ENCODE data around the gene PARM1. TPM values are rescaled to one million over a fixed set of nuclear protein-coding genes. Genes with fewer than 3 reads are reported as not detected.
A peak's percentile ranks its signal among the peaks of the same experiment; 100 is the strongest.

Gene PARM1
- total RNA-seq (2014; rRNA removed; shearing (Covaris generic)) = 1.0 and 1.1 TPM in 2 replicates

GRCh38 chr4:74932832-74933561 is at the start of gene PARM1:
PARM1 (plus strand) TSS chr4:74933116; CDS start chr4:74933328, 212 bp downstream.
- peak; percentile 82 for DNase-seq (ENCODE audit: low spot score)

DNA sequence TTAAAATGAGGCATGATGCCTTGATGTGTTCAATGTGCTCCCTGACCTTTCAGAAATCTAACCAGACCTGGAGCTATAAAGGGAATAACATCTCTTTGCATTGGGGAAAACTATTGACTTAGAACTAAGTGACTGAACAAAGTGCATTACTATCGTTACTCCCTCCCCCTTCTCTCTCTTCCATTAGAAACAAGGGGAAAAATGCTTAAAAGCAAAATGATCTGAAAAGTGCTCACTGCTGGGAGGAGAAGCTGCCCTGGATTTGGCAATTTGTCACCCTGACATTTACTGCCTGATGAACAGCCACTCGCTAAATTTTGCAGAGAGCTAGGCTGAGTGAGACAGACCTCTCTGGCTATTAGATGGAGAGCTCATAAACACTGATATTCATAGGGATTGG is 48.6 kb upstream of the PARM1 start:
- DNase-seq (ENCODE audit: low spot score) = no peak

DNA sequence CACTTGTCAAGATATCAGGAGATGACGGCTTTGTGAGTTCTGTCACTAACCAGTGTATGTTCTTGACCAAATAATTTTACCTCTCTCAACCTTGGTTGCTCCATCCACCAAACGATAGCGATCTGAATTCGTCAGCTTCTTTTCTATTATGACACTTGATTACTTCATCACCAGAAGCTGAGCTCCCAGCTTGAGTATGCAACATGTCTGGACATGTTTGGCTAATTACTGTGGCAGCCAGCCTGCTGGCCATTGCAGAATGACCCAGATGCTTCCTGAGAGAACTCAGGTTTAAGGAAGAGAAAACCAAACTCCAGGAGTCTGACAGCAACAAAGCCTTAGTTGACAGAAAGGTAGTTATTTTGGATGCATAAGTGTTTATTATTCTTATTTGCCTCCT is 46.4 kb upstream of the PARM1 start:
- no peak for DNase-seq (ENCODE audit: low spot score)

GRCh38 chr4:74890341-74890740 is 42.6 kb upstream of the PARM1 start:
- no peak for DNase-seq (ENCODE audit: low spot score)

DNA sequence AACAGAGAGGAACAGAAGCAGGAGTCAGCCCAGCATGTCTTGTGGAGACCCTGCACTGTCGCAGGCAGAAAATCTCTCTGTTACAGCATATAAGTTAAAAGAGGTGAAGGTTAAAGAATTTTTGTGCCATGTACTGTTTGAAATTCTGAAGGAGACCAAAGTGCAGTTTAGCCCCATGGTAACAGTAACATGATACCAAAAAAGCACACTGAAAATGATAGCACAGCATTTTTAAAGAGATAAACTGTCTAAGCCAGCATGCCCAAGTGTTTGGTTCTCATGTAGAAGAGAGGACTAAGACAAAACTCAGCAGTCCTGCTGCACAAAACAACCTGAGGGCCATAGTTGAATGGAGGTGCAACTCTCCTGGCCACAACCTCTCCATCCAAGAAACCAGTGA is 41.9 kb upstream of the PARM1 start:
- DNase-seq (ENCODE audit: low spot score) = no peak

- no peak for DNase-seq (ENCODE audit: low spot score)
Measured at GRCh38 chr4:74893171-74893570, 39.7 kb upstream of the PARM1 start.

DNA sequence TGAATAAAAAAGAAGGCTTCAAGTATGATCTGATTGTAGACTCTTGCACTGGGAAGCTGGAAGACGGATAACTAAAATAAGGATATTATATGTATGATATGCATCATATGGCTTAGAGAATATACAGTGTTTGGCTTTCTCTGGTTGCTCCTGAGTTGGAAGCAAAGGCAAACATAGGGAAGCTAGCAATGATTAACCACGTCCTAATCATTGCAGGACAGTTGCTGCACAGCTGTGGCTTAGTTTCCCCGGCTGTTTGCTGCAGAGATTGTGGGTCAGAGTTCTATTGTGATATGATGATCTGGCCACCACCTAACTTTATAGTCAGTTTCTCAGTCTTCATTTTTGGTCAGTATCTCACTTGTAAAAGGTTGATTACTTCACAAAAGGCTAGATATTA is 36.3 kb upstream of the PARM1 start:
- peak; percentile 17 for DNase-seq (ENCODE audit: low spot score)

DNA sequence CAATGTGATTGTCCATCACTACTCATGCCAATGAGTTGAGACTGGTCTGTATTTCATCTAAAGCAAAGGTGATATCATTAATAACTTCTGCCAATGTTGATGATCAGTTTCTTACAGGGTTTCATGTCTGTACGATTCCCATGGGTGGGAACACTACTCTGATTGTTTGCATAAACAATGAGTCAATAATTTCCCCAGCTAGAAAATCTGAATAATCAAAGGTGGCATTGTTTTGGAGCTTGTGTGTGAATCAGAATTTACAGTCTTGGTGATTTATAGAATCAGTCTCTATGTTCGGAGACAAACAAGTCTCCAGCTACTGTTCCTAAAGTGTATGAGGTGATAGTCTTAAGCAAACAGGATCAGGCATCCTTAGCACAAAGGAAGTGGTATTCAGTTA is 35.5 kb upstream of the PARM1 start:
- DNase-seq (ENCODE audit: low spot score) = peak; percentile 32

DNA sequence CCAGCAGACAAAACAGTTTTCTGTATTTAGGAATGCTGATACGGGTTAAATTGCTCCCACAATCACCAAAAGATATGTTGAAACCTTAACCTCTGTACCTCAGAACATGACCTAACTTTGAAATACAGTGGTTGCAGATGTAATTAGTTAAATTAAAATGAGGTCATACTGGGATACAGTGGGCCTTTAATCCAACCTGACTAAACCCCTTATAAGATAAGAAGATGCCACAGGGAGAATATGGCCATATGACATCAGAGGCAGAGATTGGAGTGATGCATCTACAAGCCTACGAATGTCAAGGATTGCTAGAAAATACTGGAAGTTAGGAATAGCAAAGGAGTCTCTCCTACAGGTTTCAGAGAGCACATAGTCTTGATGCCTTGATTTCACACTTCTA is 32.1 kb upstream of the PARM1 start:
- no peak for DNase-seq (ENCODE audit: low spot score)

GRCh38 chr4:74904509-74905065 is 28.3 kb upstream of the PARM1 start:
- DNase-seq (ENCODE audit: low spot score) = no peak

- DNase-seq (ENCODE audit: low spot score) = no peak
Measured at GRCh38 chr4:74906771-74907170, 26.1 kb upstream of the PARM1 start.

DNA sequence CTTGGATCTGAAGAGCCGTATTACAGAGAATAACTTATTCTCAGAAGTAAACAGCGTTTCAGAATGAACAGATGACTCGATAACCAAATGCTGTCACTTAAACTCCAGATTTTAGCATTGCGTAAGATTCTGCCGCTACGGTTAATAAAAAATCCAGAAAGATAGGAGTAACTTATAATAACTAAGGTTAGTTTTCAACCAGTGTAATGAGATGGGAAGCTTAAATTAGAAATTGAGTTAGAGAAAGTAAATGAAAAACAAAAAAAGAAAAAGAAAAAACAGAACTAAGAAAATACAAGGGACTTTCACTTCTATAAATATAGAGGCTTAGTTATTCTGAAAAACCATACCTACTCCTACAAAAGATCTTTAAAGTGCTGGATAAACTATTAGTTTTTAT is 13.1 kb upstream of the PARM1 start:
- DNase-seq (ENCODE audit: low spot score) = no peak

DNA sequence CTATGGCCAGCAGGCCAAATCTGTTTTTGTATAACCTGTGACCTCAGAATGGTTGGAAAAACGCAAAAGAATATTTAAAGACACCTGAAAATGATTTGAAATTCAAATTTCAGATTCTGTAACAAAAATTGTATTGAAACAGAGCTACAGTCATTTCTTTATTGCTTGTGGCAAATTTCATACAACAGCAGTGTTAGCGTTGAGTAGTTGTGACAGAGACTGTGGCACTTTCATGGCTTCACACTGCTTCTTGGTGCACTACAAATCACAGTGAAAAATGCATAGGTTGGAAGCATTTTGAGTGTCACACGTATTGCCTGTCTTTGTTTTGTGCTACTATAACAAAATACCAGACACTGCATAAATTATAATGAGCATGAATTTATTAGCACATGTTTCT is 12.2 kb upstream of the PARM1 start:
- DNase-seq (ENCODE audit: low spot score) = no peak

- DNase-seq (ENCODE audit: low spot score) = no peak
Measured at GRCh38 chr4:74921490-74921889, 11.4 kb upstream of the PARM1 start.

DNA sequence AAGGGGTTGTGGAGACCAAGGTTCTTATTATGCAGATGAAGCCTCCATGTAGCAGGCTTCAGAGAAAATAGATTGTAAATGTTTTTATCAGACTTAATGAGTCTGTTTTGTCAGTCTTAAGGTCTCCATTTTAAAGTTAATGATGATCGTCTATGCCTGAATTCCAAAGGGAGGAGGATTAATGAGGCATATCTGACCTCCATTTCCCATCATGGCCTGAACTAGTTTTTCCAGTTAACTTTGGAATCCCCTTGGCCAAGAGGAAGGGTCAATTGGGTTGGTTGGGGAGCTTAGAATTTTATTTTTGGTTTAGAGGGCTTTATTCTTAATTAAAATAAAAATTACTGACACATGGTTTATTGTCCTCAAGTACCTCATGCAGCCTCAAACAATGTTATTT is 6.9 kb upstream of the PARM1 start:
- no peak for DNase-seq (ENCODE audit: low spot score)

- DNase-seq (ENCODE audit: low spot score) = no peak
Measured at GRCh38 chr4:74930162-74930561, 2.8 kb upstream of the PARM1 start.

GRCh38 chr4:74931376-74931775 is 1.5 kb upstream of the PARM1 start:
- no peak for DNase-seq (ENCODE audit: low spot score)

DNA sequence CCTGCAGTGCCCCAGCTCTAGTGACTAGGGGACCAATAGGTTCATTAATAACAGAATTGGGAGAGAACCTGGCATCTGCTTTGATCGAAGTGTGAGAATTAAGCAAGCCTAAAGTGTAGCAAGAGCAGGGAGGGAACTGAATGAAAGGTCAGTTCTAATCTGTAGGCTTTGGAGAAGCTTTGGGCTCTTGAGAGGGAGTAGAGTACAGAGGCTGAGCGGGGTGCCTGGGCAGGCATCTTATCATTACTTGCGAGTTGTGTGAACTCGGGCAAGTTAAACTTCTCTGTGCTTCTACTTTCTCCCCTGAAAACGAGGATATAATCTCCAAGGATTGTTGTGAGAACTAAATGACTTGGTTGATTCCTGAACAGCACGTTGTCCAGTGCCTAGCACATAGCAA is 906 bp upstream of the PARM1 start:
- DNase-seq (ENCODE audit: low spot score) = no peak

DNA sequence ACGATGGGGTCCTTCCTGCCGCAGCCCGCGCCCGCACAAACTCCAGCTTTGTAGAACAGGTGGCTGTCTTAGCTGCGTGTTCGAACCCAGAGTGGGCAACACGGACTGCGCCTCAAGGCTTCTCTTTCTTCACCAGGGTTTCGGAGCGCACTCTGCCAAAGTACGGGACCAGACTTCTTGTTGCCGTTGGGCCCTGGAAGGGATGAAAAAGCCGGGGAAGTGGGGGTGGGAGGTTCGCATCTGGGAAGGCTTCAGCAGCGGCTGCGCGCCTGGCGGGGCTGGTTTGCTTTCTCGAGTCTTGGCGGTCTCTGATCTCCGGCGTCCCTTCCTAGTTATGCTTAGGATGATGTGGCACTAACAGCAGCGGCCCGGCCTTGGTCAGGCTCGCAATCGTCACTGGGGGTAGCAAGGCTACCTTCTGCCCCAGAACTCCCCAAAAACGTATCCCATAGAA is 673 bp downstream of the PARM1 start:
- DNase-seq (ENCODE audit: low spot score) = no peak

- peak; percentile 22 for DNase-seq (ENCODE audit: low spot score)
Measured at GRCh38 chr4:74934016-74934831, 1.3 kb downstream of the PARM1 start.

GRCh38 chr4:74934888-74935287 is 2.0 kb downstream of the PARM1 start:
- DNase-seq (ENCODE audit: low spot score) = no peak

DNA sequence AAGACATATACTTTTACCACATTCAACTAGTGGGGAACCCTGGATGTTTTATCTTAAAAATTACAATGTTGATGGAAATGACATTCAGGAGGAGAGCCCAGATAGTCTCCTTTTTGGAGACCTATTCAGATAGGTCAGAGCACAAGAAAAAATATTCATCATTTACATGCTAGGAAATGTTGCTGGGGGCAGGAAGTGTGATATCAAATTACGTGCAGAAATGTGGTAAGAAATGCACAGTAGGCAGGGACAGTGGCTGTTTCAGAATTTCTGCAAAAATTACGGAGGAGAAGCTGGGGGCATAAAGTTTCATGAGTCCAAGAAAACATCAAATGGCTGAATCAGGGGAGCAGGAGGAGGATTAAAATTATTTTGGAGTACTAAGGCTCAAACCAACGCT is 8.2 kb downstream of the PARM1 start:
- DNase-seq (ENCODE audit: low spot score) = no peak
